Measurements from ENCODE around the gene NWD2.
"Not testable (repeated sequence)": the region's sequence is repeated elsewhere in the genome, so short reads cannot be mapped to it uniquely, and the experiment has no call there.

NWD2 gene, protein sequence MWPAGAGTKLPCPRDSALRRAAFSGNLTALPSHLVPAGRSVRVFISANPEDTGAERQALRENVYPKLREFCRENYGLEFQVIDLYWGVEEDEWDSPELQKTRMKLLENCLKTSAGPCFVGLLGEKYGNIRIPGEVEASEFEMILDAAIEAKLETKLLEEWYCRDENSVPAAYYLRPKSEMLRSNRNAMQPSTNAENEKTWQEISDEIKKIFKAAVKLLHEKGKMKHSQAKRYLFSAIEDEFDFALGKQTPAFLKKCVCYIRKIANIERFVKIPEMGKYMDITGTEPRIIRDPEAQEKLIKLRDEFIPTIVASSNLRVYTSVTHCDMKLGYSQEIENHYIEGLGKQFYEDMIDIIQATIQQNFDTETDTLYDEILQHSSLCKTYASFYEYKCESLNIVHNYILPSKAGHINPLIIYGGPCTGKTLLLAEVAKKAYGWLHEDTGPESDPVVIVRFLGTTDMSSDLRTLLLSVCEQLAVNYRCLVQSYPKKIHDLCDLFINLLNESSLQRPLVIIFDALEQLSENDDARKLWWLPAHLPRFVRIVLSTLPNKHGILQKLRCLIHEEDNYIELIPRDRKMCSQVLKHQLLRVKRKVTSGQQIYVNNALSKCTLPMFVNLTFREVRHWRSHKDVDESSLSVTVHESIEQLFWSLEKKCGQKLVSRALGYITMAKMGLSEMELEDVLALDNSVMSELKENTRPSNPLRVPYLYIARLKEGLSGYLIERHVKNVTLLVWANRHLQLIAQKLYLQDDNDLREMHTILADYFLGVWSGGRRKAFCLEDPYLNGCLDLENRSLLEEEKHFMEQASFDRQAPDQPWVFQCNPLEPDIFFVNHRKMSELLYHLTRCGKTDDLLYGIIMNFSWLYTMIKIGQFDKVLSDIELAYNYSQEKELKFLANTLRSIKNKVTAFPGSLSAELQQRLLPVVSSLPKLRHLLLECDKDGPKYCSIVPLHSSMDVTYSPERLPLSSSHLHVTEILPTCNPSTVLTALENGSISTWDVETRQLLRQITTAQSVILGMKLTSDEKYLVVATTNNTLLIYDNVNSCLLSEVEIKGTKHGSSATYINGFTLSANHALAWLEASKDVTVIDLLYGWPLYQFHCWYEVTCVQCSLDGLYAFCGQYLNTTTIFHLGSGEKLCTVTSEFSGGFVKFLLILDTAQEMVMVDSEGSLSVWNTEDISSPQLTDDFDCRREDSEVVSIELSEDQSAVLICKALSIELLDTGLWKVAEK (N-terminal part only)

DNA sequence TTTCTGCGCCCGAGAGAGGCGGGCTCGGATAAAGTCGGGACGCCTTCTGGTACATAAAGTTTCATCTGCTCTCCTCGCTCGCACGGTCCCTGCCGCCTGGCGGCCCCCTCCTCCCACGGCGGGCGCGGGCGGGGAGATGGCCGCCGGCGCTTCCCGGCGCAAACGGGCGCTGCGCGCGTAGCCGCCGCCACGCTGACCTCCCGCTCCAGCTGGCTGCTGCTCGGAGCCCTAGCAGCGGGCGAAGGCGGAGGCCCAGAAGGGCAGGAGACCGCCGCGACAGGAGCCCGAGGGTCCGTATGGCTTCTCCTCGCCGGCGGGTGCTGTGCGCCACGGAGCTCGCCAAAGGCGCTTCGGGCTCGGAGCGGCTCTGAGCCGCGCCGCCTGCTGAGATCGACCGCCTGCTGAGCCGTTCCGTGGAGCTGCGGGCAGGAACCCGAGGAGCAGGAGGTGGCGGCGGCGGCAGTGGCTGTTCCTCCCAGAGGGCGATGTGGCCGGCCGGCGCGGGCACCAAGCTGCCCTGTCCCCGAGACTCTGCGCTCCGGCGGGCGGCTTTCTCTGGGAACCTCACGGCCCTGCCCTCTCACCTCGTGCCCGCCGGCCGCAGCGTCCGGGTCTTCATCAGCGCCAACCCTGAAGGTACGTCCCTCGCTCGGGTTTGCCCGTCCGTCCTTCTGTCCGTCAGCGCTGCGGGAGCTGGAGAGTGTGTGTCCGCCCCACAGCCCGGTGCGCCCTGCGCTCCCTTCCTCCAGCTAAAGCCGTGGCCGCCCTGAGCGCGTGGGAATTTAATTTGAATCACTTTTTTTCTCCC is at the start of gene NWD2:
TSS of gene NWD2 (plus strand) at position 161 of the 808 bp plus-strand sequence. CDS start at position 486, 325 bp downstream.
- DNase-seq, result no peak
- H3K4me1 ChIP-seq (ENCODE audit: low read length), result no peaks in the 10 kb centered on the region
- no peak for TF ChIP-seq EZH2phosphoT487 (IDR thresholded peaks at IDR 0.05; ENCODE audit: low read length)
- no peak for TF ChIP-seq EZH2 (optimal IDR thresholded peaks at IDR 0.05; ENCODE audit: low read depth, low read length)
- TF ChIP-seq, protein P1, sequence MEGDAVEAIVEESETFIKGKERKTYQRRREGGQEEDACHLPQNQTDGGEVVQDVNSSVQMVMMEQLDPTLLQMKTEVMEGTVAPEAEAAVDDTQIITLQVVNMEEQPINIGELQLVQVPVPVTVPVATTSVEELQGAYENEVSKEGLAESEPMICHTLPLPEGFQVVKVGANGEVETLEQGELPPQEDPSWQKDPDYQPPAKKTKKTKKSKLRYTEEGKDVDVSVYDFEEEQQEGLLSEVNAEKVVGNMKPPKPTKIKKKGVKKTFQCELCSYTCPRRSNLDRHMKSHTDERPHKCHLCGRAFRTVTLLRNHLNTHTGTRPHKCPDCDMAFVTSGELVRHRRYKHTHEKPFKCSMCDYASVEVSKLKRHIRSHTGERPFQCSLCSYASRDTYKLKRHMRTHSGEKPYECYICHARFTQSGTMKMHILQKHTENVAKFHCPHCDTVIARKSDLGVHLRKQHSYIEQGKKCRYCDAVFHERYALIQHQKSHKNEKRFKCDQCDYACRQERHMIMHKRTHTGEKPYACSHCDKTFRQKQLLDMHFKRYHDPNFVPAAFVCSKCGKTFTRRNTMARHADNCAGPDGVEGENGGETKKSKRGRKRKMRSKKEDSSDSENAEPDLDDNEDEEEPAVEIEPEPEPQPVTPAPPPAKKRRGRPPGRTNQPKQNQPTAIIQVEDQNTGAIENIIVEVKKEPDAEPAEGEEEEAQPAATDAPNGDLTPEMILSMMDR (IDR thresholded peaks at IDR 0.05; ENCODE audit: low read length), result no peak
- H2AFZ ChIP-seq (ENCODE audit: low read length), result no peak within 1 kb of the TSS
- no peaks in the 10 kb centered on the region for H3K36me3 ChIP-seq (replicated peaks; ENCODE audit: insufficient read depth, low read length)
- H3F3A ChIP-seq (ENCODE audit: insufficient read depth, low read length), result no peaks in the 10 kb centered on the region
- H3K9ac ChIP-seq (ENCODE audit: low read length), result no peak within 1 kb of the TSS
- no peaks in the 10 kb centered on the region for H3K9me2 ChIP-seq (replicated peaks; ENCODE audit: insufficient read depth, low read length)
- H3K79me2 ChIP-seq (ENCODE audit: low read length), result no peaks in the 10 kb centered on the region
- H3K9me3 ChIP-seq (replicated peaks; ENCODE audit: insufficient read depth, low read length), result no peaks in the 10 kb centered on the region
- no peaks in the 10 kb centered on the region for H4K20me1 ChIP-seq (ENCODE audit: insufficient read depth, low read length)
- H3K4me2 ChIP-seq (ENCODE audit: low read depth, low read length), result no peak within 1 kb of the TSS
- no peak within 1 kb of the TSS for H3K4me3 ChIP-seq (ENCODE audit: low read length)
- no peaks in the 10 kb centered on the region for H3K27me3 ChIP-seq (replicated peaks; ENCODE audit: insufficient read depth, low read length)
- no peak within 1 kb of the TSS for H3K27ac ChIP-seq (ENCODE audit: low read length)

DNA sequence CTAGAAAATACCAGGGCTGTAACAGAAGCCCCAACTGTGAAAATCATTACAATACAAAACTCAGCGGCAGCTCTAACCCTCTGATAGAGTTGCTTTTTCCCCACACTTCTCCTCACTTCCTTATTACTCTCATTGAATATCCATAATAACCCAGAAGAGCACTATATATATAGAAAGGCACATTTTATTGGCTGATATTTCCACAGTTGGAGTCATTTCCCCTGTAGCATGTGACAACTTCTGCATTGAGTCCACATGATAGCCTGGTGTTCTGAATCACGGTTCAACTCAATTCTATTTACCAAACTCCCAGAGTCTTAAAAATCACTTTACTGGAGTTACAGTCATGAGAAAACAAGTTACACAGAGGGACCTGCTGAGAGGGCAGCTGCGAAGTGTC is 46.6 kb upstream of the NWD2 start:
- no peaks in the 10 kb centered on the region for H3F3A ChIP-seq (ENCODE audit: insufficient read depth, low read length)
- H4K20me1 ChIP-seq (ENCODE audit: insufficient read depth, low read length), result no peaks in the 10 kb centered on the region
- H3K36me3 ChIP-seq (replicated peaks; ENCODE audit: insufficient read depth, low read length), result no peaks in the 10 kb centered on the region
- H3K27me3 ChIP-seq (replicated peaks; ENCODE audit: insufficient read depth, low read length), result no peaks in the 10 kb centered on the region
- no peak overlapping the region for H3K4me2 ChIP-seq (ENCODE audit: low read depth, low read length)
- no peaks in the 10 kb centered on the region for H3K4me1 ChIP-seq (ENCODE audit: low read length)
- no peaks in the 10 kb centered on the region for H3K9me3 ChIP-seq (replicated peaks; ENCODE audit: insufficient read depth, low read length)
- no peak overlapping the region for H3K27ac ChIP-seq (ENCODE audit: low read length)
- no peak overlapping the region for H3K4me3 ChIP-seq (ENCODE audit: low read length)
- H3K79me2 ChIP-seq (ENCODE audit: low read length), result no peaks in the 10 kb centered on the region
- no peak overlapping the region for H2AFZ ChIP-seq (ENCODE audit: low read length)
- TF ChIP-seq, protein P1 (IDR thresholded peaks at IDR 0.05; ENCODE audit: low read length), result no peak
- TF ChIP-seq EZH2 (optimal IDR thresholded peaks at IDR 0.05; ENCODE audit: low read depth, low read length) (no peak), EZH2phosphoT487 (IDR thresholded peaks at IDR 0.05; ENCODE audit: low read length) (no peak)
- no peak overlapping the region for H3K9ac ChIP-seq (ENCODE audit: low read length)
- no peaks in the 10 kb centered on the region for H3K9me2 ChIP-seq (replicated peaks; ENCODE audit: insufficient read depth, low read length)
- DNase-seq, result no peak

DNA sequence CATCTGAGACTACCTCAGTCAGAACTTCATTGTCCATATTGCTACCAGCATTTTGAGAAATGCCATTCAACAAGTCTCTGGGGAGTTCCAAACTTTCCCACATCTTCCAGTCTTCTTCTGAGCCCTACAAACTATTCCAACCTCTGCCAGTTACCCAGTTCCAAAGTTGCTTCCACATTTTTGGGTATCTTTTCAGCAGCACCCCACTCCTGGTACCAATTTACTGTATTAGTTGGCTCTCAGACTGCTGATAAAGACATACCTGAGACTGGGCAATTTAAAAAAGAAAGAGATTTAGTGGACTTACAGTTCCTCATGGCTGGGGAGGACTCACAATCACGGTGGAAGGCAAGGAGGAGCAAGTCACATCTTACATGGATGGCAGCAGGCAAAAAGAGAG is 39.8 kb upstream of the NWD2 start:
- H3K4me3 ChIP-seq (ENCODE audit: low read length); H3K4me1 ChIP-seq (ENCODE audit: low read length); H3F3A ChIP-seq (ENCODE audit: insufficient read depth, low read length); H3K27me3 ChIP-seq (replicated peaks; ENCODE audit: insufficient read depth, low read length); H3K27ac ChIP-seq (ENCODE audit: low read length); H4K20me1 ChIP-seq (ENCODE audit: insufficient read depth, low read length); DNase-seq; H3K4me2 ChIP-seq (ENCODE audit: low read depth, low read length); H3K9me3 ChIP-seq (replicated peaks; ENCODE audit: insufficient read depth, low read length); H3K9me2 ChIP-seq (replicated peaks; ENCODE audit: insufficient read depth, low read length); H2AFZ ChIP-seq (ENCODE audit: low read length); H3K36me3 ChIP-seq (replicated peaks; ENCODE audit: insufficient read depth, low read length); H3K9ac ChIP-seq (ENCODE audit: low read length); H3K79me2 ChIP-seq (ENCODE audit: low read length): not testable (repeated sequence)
